Endothelial cell of umbilical vein (primary cell): ENCODE results near the gene DCUN1D2. TPM values are rescaled to one million over a fixed set of nuclear protein-coding genes. Genes with fewer than 3 reads are reported as not detected.

Source experiments
- BruUV-seq: library from RNA; stranded (reverse); fragments of 400-500 nt; replicated peaks from 2 replicates; lab custom pipeline; 2021; lab: Mats Ljungman, UMichigan
- CTCF ChIA-PET: fragments of 300-600, 350-600 bp; sonication (Branson Sonifier 250); formaldehyde crosslinking; loops from one replicate; lab custom pipeline; 2021; ENCODE audit warnings: antibody characterized with exemption, inconsistent platforms; lab: Charles Lee
- POLR2A ChIA-PET: fragments of 300-600, 350-600 bp; sonication (Branson Sonifier 250); formaldehyde crosslinking; loops from one replicate; lab custom pipeline; 2021; ENCODE audit warnings: antibody characterized with exemption, inconsistent platforms; lab: Charles Lee
- DNase-seq: peaks from one replicate; pipeline ENCODE4 v3.0.0-alpha.2; 2011; ENCODE audit warnings: low read depth, low spot score
- FAIRE-seq: peaks from 2 replicates; lab custom pipeline; 2011; peaks lifted over from hg19 to GRCh38; lab: Jason Lieb, UNC
- H2AFZ ChIP-seq: 2 replicates; pipeline ENCODE4 v1.6.0; 2012; ENCODE audit warnings: low read depth, low read length, control low read depth, inconsistent platforms
- H3K27ac ChIP-seq: 2 replicates; pipeline ENCODE4 v1.5.1; 2011; ENCODE audit warnings: low read depth, mild to moderate bottlenecking, control low read depth, low read length, moderate library complexity; ENCODE audit not compliant: insufficient read depth
- H3K27me3 ChIP-seq, 2 experiments: 2 replicates each; pipeline versions ENCODE4 v1.6.0 to v1.6.1; 2011; ENCODE audit warnings: low read length in 2 of 2, mixed read lengths in 1 of 2; ENCODE audit not compliant: control insufficient read depth in 2 of 2, insufficient read depth in 2 of 2
- H3K36me3 ChIP-seq, 2 experiments: 2 replicates in 1 of 2; 3 replicates in 1 of 2; pipeline ENCODE4 v1.5.1; 2011; ENCODE audit warnings: low read length in 2 of 2, mild to moderate bottlenecking in 1 of 2, moderate library complexity in 1 of 2; ENCODE audit not compliant: control insufficient read depth in 2 of 2, insufficient read depth in 2 of 2; ENCODE audit errors: extremely low read depth in 1 of 2
- H3K4me1 ChIP-seq: 3 replicates; pipeline ENCODE4 v1.5.1; 2011; ENCODE audit warnings: mild to moderate bottlenecking, low read length; ENCODE audit not compliant: control insufficient read depth, insufficient read depth; ENCODE audit errors: extremely low read depth
- H3K4me2 ChIP-seq: 2 replicates; pipeline ENCODE4 v1.6.1; 2011; ENCODE audit warnings: low read length, control low read depth, mixed read lengths; ENCODE audit not compliant: insufficient read depth
- H3K4me3 ChIP-seq, 3 experiments: fragments of 200-600 bp in 1 of 3; sonication (generic), shearing (Covaris generic) in 1 of 3; replicated peaks in 1 of 3; 2 replicates each; pipeline ENCODE4 v1.5.1; 2011 to 2016; ENCODE audit warnings: control low read depth in 3 of 3, low read length in 3 of 3, mild to moderate bottlenecking in 2 of 3, inconsistent platforms in 1 of 3, low read depth in 1 of 3, moderate library complexity in 1 of 3; ENCODE audit not compliant: insufficient read depth in 1 of 3
- H3K79me2 ChIP-seq: 2 replicates; pipeline ENCODE4 v1.6.0; 2012; ENCODE audit warnings: low read length, inconsistent platforms; ENCODE audit not compliant: control insufficient read depth, insufficient read depth
- H3K9ac ChIP-seq: replicated peaks from 2 replicates; pipeline ENCODE3; 2011; ENCODE audit warnings: low read length, control low read depth; ENCODE audit not compliant: insufficient read depth; ENCODE audit errors: extremely low read depth
- H3K9me1 ChIP-seq: replicated peaks from 3 replicates; pipeline ENCODE4 v1.6.0; 2011; ENCODE audit warnings: mild to moderate bottlenecking, low read length; ENCODE audit not compliant: control insufficient read depth, insufficient read depth; ENCODE audit errors: extremely low read depth
- H3K9me3 ChIP-seq: replicated peaks from 2 replicates; pipeline ENCODE4 v1.5.1; 2012; ENCODE audit warnings: low read length, inconsistent platforms; ENCODE audit not compliant: control insufficient read depth, insufficient read depth
- H4K20me1 ChIP-seq: replicated peaks from 2 replicates; pipeline ENCODE3; 2011; ENCODE audit warnings: mild to moderate bottlenecking, low read length; ENCODE audit not compliant: control insufficient read depth, insufficient read depth; ENCODE audit errors: extremely low read depth
- CTCF ChIP-seq, 2 donors: IDR thresholded peaks; 1 replicate in 1 of 2; 2 replicates in 1 of 2; pipeline ENCODE4 v1.5.1; 2011; ENCODE audit warnings: low read length in 2 of 2, mild to moderate bottlenecking in 2 of 2, moderate library complexity in 2 of 2, control low read depth in 1 of 2, inconsistent platforms in 1 of 2, low read depth in 1 of 2; ENCODE audit not compliant: insufficient read depth in 1 of 2; ENCODE audit errors: extremely low read depth in 1 of 2
- FOS ChIP-seq: IDR thresholded peaks from 2 replicates; pipeline ENCODE4 v1.6.1; 2011; ENCODE audit warnings: mild to moderate bottlenecking, low read length, moderate library complexity, borderline replicate concordance; ENCODE audit not compliant: insufficient read depth
- JUN ChIP-seq: IDR thresholded peaks from 2 replicates; pipeline ENCODE4 v1.6.1; 2011; ENCODE audit warnings: borderline replicate concordance, low read depth; ENCODE audit not compliant: insufficient read length, insufficient read depth
- MYC ChIP-seq: IDR thresholded peaks from one replicate; pipeline ENCODE4 v1.6.1; 2011; ENCODE audit warnings: mild to moderate bottlenecking, low read depth, low read length
- POLR2A ChIP-seq: IDR thresholded peaks from 2 replicates; pipeline ENCODE4 v1.6.1; 2012; ENCODE audit warnings: low read depth, mild to moderate bottlenecking, control low read depth, low read length
- POLR2AphosphoS5 ChIP-seq: IDR thresholded peaks from 2 replicates; pipeline ENCODE4 v1.6.1; 2012; ENCODE audit warnings: low read depth, mild to moderate bottlenecking, control low read depth, low read length, moderate library complexity; ENCODE audit not compliant: insufficient read depth
- dilution Hi-C: fragments of 300-500 bp; cut with MboI; formaldehyde crosslinking; loops from one replicate; pipeline ENCODE4 v1.15.0; 2019; ENCODE audit warnings: low sequenced_read_pairs; ENCODE audit not compliant: extremely low pct_ligation_motif_present
- intact Hi-C: fragments of 100-400 bp; cut with micrococcal nuclease; formaldehyde crosslinking; loops from one replicate; pipeline ENCODE4 v1.10.0; 2022
- polyA plus RNA-seq, 4 experiments: library from polyadenylated mRNA; depleted of rRNA in 3 of 4; stranded (reverse) in 3 of 4; unstranded in 1 of 4; fragments of >200 nt; gene quantifications; 2 replicates each; pipeline versions ENCODE4 v1.2.1 to v1.2.3, GENCODE V29; 2011 to 2012; ENCODE audit warnings: missing spikeins in 1 of 4
- total RNA-seq: library from RNA; stranded (reverse); gene quantifications from 2 replicates; pipeline ENCODE4 v1.2.3, GENCODE V29; 2021

The DCUN1D2 gene
- total and polyA plus RNA-seq, 2 donors (not counting 3 experiments of a cell fraction or from before 2014, with no cell fraction given) = 10.5 to 24.9 TPM

- Histone ChIP-seq H3K4me1 (no peaks in the 10 kb centered on the region), H3K27ac (no peak overlapping the region), H3K9me1 (no peaks in the 10 kb centered on the region), H3K9ac (no peak overlapping the region), H3K79me2 (peaks cover 38% of the 10 kb centered on the region), H3K4me2 (no peak overlapping the region), H3K36me3 (peaks cover 24 to 43% of the 10 kb centered on the region in 2 experiments), H2AFZ (no peak overlapping the region), H3K27me3 (no peaks in the 10 kb centered on the region), H3K4me3 (no peak overlapping the region), H4K20me1 (peaks cover under 1% of the 10 kb centered on the region), H3K9me3 (no peaks in the 10 kb centered on the region)
- ChIA-PET POLR2A (no interaction called here), CTCF (interaction anchor here (3.0 kb wide), 1 partner anchor 59 kb away, joined by 11 read pairs; no protein-coding TSS in a partner anchor)
- BruUV-seq = no TSS peak
- FAIRE-seq (no peak), DNase-seq (no peak)
- dilution Hi-C loops = no loop called here
- intact Hi-C loops = no loop called here
- no peak for TF ChIP-seq CTCF (IDR thresholded peaks at IDR 0.05; ENCODE audit: extremely low read depth in 1 of 2, insufficient read depth in 1 of 2, low read depth in 1 of 2, low read length in 2 of 2)
- no peak for TF ChIP-seq MYC
- TF ChIP-seq POLR2A = no peak
- no peak for TF ChIP-seq JUN
- no peak for TF ChIP-seq FOS
- TF ChIP-seq POLR2AphosphoS5 = no peak
Measured at GRCh38 chr13:113502686-113503085, 12.2 kb upstream of the DCUN1D2 start.
